ENCODE data around the gene RFLNA.

DNA sequence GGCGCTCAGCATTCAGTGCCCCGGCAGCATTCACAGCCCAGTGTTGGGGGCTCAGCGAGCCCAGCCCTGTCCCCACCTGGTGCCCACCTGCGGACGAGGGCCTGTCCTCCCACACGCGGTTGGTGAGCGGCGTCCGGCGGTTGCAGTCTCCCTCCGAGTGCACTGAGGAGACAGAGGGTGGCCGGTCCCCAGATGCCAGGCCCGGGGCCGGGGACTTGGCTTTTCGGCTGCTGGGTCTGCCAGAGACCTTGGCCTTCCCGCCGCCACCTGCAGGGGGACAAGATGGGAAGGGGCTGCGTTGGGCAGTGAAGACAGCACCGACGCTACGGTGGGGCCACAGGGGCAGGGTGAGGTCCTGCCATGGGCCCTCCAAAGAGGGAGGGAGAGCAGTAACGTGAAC is 31.2 kb downstream of the RFLNA start:
- TF ChIP-seq CTCF (conservative IDR thresholded peaks at IDR 0.05 in 1 of 2, IDR thresholded peaks at IDR 0.05 in 1 of 2; ENCODE audit: extremely low read depth in 1 of 2, insufficient read depth in 1 of 2, low read depth in 1 of 2, low read length in 2 of 2) (no peak), EZH2 (IDR thresholded peaks at IDR 0.05; ENCODE audit: borderline replicate concordance, low read length) (no peak)
